ENCODE data around the gene DZIP1. TPM values are rescaled to one million over a fixed set of nuclear protein-coding genes. Genes with fewer than 3 reads are reported as not detected.

Gene DZIP1
- total RNA-seq, 4 donors from 2014 or later = 2.5 to 61.9 (median 5.2) TPM

DNA sequence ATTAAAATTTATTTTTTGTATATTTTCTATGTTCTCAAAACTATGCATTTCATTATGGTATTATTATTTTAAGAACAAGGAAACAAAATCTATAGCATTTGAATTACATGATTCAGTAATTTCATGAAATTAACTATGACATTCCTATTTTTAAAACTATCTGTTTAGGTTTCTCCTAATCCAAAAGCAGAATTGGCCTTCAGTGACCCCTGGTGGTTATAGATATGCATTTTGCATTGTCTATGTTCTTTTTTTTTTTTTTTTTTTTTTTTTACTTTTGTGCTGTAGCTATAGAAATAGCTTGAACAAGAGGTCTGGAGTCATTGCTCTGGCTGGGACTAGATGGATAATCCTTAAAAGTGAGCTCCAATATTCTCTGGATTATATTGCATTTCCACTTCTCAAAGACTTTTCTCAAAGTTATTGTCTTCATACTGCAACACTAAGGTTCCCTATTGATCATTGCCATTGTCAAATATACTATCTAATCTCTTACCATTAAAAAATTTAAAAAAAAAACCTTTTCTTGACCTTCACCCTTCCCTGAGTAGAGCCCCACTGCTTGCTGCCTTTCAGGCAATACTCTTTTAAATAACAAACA is 16.6 kb upstream of the DZIP1 start:
- no peaks in the 10 kb centered on the region for H3K36me3 ChIP-seq
- TF ChIP-seq, protein P1, sequence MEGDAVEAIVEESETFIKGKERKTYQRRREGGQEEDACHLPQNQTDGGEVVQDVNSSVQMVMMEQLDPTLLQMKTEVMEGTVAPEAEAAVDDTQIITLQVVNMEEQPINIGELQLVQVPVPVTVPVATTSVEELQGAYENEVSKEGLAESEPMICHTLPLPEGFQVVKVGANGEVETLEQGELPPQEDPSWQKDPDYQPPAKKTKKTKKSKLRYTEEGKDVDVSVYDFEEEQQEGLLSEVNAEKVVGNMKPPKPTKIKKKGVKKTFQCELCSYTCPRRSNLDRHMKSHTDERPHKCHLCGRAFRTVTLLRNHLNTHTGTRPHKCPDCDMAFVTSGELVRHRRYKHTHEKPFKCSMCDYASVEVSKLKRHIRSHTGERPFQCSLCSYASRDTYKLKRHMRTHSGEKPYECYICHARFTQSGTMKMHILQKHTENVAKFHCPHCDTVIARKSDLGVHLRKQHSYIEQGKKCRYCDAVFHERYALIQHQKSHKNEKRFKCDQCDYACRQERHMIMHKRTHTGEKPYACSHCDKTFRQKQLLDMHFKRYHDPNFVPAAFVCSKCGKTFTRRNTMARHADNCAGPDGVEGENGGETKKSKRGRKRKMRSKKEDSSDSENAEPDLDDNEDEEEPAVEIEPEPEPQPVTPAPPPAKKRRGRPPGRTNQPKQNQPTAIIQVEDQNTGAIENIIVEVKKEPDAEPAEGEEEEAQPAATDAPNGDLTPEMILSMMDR (IDR thresholded peaks at IDR 0.05) = peak; percentile 21 to 47 (median 36)
- TF ChIP-seq POLR2A (IDR thresholded peaks at IDR 0.05) = no peak
- no peak for DNase-seq

DNA sequence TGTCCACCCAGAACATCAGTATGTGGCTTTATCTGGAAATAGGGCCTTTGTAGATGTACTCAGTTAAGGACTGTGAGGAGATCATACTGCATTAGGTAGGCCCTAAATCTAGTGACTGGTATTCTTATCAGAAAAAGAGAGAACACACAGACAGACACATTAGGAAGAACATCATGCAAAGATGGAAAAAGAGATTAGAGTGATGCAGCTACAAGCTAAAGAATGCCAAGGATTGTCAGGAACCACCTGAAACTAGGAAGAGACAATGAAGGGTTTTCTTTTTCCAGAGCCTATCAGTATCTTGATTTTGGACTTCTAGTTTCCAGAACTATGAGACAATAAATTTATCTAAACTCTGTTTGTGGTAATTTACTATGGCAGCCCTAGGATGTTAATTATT is 15.0 kb upstream of the DZIP1 start:
- no peak overlapping the region for H3K27ac ChIP-seq
- no peak overlapping the region for H3K4me3 ChIP-seq
- no peaks in the 10 kb centered on the region for H3K4me1 ChIP-seq
- H3K36me3 ChIP-seq = no peaks in the 10 kb centered on the region
- DNase-seq = no peak
- no peaks in the 10 kb centered on the region for H3K9me3 ChIP-seq
- no peaks in the 10 kb centered on the region for H3K27me3 ChIP-seq
- TF ChIP-seq, protein P1 (IDR thresholded peaks at IDR 0.05) = no peak
- no peak for TF ChIP-seq POLR2A (IDR thresholded peaks at IDR 0.05)

More for the DNA sequence above, 16.6 kb upstream of the DZIP1 start:
- no peak overlapping the region for H3K4me3 ChIP-seq
- H3K27me3 ChIP-seq = no peaks in the 10 kb centered on the region
- no peaks in the 10 kb centered on the region for H3K4me1 ChIP-seq
- H3K27ac ChIP-seq = no peak overlapping the region
- peaks cover 0 to 4% (median 0%) of the 10 kb centered on the region in 4 donors for H3K9me3 ChIP-seq

DNA sequence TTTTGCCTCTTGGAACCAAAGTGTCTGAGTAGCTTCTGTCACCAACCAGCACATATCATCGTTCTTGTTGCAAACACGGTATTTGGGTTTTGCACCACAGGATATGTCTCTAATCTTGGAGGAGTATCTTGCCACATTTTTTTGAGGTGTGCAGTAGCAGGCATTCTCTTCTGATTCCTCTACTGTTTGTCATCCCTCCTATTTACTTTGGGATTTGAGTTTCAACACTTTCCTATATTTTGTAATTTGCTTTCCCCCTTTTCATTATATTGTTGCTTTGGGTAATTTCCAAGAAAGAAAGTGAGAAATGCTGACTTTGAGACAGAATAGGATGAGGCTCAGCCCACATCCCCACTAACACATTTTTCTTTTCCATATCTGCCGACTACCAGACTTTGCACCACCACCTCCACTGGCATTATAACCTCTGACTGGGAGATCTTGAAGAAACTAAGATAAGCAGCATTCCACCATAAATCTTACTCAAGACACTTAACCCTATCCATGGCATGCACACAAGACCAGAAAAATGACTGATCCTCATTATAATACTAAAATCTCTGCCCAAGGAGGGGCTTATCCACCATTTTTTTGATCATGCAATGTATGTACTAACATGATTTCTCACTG is 12.0 kb upstream of the DZIP1 start:
- no peaks in the 10 kb centered on the region for H3K4me1 ChIP-seq
- no peak for TF ChIP-seq POLR2A (IDR thresholded peaks at IDR 0.05)
- TF ChIP-seq, protein P1 (IDR thresholded peaks at IDR 0.05) = no peak
- no peaks in the 10 kb centered on the region for H3K9me3 ChIP-seq
- H3K27ac ChIP-seq = no peak overlapping the region
- H3K36me3 ChIP-seq = no peaks in the 10 kb centered on the region
- H3K27me3 ChIP-seq = no peaks in the 10 kb centered on the region
- H3K4me3 ChIP-seq = no peak overlapping the region
- no peak for DNase-seq

DNA sequence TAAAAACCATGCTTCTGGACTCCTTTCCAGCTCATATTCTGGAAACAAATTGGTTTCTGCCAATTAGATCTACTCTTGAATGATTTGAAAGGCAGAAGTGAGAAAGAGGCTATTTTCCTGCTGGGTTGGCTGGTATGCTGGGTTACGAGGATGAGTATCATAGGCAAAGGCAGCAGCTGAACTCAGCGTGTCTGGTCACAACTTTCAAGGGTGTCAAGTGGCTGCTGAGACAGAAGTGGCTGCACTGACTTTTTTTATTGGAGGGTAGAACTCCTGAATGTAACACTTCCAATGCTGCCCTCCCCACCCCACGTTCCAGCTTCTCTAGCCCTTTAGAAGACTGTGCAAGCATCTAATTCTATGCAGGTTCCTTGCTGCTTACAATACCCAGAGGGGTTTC is 8.3 kb upstream of the DZIP1 start:
- Histone ChIP-seq H3K27ac (no peak overlapping the region), H3K4me3 (no peak overlapping the region), H3K4me1 (no peaks in the 10 kb centered on the region), H3K36me3 (no peaks in the 10 kb centered on the region), H3K27me3 (no peaks in the 10 kb centered on the region), H3K9me3 (no peaks in the 10 kb centered on the region)
- DNase-seq = no peak
- TF ChIP-seq, protein P1 (IDR thresholded peaks at IDR 0.05) = no peak
- TF ChIP-seq POLR2A (IDR thresholded peaks at IDR 0.05) = no peak

DNA sequence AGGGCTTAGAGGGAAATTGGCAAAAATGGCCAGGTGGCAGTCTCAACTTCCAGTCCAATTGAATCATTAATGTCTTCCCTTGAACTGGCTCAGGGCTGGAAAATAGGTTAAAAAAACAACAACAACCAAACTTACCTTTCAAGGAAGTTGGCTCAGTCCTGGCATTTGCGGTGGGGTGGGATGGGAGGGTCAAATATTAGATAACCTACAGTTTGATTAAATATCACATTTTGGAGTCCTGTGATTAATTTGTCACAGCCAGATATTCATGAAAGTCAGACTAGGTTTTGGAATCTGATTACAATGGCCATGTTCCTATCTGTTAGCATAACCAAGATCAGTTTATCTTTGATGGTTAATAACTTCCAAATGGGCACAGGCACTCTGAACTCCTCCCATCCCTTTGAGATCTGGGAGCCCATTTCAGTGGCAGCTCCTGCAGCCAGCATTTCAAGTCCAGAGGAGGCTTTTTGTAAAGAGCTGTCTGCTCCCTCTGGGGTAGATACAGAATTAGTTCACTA is 7.8 kb upstream of the DZIP1 start:
- Histone ChIP-seq H3K4me3 (no peak overlapping the region), H3K27ac (no peak overlapping the region), H3K9me3 (no peaks in the 10 kb centered on the region), H3K27me3 (no peaks in the 10 kb centered on the region), H3K36me3 (no peaks in the 10 kb centered on the region), H3K4me1 (no peaks in the 10 kb centered on the region)
- TF ChIP-seq, protein P1 (IDR thresholded peaks at IDR 0.05) = no peak
- TF ChIP-seq POLR2A (IDR thresholded peaks at IDR 0.05) = no peak
- no peak for DNase-seq
